HG03064 (cell line): ENCODE results near the gene NCBP3.
"Not testable (repeated sequence)": the region's sequence is repeated elsewhere in the genome, so short reads cannot be mapped to it uniquely, and the experiment has no call there.

Experiments
- ATAC-seq: cut with Tn5 transposase; IDR thresholded peaks from one replicate; pipeline ENCODE4 v1.9.1; 2021; ENCODE audit warnings: low read depth; ENCODE audit not compliant: unreplicated experiment

The NCBP3 gene

DNA sequence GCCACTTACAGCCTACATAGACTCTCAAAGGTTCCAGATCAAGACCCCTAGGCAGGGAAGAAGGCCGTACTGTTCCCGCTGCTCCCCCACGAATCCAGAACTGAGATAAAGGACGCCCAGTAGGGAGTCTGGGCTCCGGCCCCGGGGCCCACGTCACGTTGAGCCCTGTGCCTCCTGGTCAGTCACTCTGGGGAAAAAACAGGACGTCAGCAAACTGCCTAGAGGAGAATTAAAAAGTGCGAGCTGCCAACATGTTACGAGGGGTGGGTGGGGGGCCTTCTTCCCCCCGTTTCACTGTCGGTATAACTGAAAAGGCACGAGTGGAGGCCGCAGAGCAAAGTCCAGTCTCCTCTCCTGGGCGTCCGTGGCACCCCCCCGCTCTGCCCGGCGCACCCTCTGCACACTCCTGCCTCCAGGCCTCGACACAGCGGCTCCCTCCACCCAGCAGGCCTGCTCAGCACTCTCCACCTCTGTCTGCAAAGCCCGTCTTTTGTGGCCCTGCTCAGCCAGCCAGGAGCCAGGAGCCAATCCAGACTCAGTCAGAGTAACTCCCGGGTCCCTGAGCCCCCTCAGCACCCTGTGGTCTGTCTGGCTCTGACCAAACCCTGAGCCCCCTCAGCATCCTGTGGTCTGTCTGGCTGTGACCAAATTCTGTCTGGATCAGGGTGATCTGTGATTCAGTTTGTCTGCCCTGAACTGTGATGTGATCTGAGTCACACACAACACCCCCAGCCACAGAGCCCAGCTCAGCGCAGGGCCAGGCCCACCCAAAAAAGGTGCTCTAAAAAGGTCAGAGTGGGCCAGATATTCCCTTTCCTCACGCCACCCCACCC is 51.3 kb downstream of the NCBP3 start:
- ATAC-seq = no peak

DNA sequence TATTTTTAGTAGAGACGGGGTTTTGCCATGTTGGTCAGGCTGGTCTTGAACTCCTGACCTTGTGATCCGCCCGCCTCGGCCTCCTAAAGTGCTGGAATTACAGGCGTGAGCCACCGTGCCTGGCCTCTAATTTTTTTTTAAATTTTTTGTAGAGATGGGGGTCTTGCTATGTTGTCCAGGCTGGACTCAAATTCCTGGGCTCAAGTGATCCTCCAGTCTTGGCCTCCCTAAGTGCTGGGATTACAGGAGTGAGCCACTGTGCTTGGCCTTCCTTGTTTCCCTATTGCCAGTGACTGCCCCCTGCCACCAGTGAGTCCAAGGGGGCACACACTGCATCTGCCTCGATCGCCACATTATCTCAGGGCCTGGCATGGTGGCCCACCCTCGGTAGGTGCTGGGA is 51.9 kb downstream of the NCBP3 start:
- ATAC-seq = not testable (repeated sequence)

DNA sequence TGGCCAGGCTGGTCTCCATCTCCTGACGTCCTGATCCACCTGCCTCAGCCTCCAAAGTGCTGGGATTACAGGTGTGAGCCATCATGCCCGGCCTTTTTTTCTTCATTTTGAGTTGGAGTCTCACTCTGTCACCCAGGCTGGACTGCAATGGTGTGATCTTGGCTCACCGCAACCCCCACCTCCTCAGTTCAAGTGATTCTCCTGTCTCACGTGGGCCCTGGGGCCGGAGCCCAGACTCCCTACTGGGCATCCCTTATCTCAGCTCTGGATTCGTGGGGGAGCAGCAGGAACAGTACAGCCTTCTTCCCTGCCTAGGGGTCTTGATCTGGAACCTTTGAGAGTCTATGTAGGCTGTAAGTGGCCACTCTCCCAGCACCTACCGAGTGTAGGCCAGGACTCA is 52.8 kb downstream of the NCBP3 start:
- ATAC-seq = not testable (repeated sequence)

DNA sequence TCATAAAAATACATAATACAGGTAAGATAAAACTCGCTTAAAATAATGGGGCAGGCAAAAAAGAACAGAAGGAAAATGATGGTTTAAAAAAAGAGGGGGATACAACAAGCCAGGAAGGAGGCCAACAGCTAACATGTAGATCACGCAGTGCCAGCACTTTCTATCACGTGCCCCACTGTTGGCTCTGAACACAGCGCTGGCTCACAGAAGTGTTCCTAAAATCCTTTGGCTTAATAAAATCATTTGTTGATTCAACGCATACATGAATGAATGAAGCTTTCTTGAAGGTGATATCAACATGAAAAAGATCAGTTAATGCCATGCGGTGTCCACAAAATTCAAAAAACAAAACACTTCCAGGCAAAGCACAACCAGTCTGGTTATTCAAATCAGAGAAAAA is 53.6 kb downstream of the NCBP3 start:
- no peak for ATAC-seq

DNA sequence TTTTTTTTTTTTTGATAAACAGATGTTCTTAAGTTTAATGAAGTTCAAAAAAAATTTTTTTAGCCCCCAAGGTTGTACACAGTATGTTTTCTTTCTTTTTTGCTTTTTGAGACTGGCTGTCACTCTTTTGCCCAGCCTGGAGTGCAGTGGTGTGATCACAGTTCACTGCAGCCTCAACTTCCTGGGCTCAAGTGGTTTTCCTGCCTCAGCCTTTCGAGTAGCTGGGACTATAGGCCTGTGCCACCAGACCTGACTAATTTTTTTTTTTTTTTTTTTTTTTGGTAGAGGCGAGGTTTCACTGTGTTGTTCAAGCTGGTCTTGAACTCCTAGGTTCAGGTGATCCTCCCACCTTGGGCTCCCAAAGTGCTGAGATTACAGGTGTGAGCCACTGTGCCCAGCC is 57.8 kb downstream of the NCBP3 start:
- no peak for ATAC-seq

DNA sequence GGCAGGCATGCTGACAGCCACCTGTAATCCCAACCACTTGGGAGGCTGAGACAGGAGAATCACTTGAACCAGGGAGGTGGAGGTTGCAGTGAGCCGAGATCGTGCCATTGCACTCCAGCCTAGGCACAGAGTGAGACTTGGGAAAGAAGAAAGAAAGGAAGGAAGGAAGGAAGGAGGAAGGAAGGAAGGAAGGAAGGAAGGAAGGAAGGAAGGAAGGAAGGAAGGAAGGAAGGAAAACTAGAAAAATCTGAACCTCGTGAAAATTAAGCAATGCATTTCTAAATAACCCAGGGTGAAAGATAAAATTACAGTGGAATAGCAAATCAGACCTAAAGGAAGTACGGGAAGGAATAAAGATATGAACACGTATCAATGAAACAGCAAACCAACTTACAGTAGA is 60.7 kb downstream of the NCBP3 start:
- ATAC-seq = not testable (repeated sequence)

DNA sequence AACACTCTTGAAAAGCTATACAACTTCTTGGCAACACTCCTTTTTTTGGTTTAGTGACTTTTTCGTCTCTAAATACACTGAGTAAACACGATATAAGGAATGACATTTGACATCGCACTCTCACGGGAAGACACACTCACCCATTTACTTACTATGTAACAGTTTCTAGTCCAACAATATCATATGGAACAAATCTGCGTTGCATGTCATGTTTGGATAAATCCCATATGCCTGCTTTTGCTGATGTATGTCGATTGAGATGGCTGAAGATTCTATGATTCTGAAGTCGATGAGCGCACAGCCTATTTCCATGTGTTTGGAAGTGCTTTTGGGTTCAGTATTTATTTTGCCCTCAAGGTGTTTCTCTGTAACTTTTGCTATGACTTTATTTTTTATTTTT is 63.3 kb downstream of the NCBP3 start:
- ATAC-seq = no peak

DNA sequence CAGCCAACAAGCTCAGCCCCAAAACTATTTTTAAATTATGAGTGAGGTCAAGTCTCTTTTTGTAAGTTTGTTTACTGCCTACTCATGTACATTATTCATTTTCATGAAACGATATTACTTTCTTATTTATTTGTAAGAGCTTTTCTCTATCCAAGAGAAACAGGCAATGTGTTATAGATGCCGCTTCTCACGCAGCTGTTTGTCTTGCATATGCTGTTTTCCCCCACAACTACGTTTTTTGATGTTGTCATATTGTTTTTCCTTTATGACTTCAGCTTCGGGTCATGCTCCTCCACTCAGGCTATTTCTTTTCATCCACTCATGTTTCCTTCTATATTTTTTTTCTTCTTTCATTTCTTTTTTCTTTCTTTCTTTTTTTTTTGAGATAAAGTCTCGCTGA is 65.1 kb downstream of the NCBP3 start:
- no peak for ATAC-seq

DNA sequence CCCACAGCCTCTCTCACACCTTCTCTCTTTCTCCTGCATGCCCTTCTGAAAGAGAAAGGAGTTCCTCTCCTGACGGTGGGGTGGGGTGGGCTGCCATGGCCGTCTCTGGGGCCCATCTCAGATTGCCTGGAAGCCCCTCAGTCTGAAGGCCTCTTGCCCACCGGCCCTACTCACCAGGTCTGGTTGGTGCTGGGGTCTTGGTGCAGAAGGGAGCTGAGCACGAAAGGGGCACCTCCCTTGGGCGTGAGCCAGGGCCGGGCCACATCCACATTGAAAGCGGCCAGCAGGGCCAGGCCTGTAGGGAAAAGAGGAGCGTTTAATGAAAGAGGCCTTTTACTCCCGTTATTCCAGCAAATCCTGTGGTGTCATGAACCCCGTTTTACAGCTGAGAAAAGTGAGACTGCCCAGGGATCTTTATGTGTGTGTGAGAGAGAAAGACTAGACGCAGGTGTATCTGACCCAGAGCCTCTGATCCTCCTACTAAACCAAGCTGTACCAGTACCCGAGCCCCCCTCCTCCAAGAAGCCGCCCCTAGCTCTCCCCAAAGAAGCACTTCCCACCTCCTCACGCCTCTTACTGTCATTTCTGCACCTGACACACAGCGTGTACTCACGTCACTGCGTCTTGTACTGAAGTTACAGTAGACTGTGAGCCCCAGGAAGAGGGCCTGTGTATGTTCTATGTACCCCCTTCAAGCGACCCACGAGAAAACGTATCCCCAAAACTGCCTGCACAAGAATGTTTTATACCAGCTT is 68.5 kb downstream of the NCBP3 start:
- ATAC-seq = no peak

DNA sequence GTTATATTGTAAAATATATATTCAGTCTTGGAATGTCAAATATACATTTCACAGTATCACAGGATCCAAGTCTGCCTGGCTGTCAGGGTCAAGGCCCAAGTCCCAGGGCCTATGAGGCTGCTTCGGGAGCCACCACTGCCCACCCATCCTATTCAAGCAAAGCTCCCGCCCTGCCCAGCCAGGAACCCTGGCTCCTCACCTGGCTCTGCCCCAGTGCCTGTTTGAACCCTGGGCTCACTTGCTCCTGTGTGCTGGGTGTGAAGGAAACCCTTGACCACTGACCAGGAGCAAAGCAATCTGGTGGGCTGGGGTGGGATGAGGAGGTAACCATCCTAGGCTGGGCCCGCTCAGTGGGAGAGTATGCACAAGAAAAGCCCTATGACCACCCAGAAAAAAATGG is 72.1 kb downstream of the NCBP3 start:
- no peak for ATAC-seq

DNA sequence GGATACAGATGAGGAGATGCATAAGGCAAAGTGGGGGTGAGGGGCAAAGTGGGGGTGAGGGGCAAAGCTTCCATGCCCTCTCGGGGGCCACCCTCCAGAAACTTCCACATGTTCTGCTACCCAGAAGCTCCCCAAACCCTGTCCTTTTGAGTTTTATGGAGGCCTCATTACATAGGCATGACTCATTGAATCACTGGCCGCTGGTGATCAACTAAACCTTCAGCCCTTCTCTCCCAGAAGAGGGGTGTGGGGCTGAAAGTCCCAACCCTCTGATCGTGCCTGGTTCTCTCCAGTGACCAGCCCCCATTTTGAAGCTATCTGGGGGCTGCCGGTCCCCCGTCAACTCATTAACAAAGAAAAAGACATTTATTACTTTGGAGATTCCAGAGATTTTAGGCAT is 72.5 kb downstream of the NCBP3 start:
- ATAC-seq = no peak

DNA sequence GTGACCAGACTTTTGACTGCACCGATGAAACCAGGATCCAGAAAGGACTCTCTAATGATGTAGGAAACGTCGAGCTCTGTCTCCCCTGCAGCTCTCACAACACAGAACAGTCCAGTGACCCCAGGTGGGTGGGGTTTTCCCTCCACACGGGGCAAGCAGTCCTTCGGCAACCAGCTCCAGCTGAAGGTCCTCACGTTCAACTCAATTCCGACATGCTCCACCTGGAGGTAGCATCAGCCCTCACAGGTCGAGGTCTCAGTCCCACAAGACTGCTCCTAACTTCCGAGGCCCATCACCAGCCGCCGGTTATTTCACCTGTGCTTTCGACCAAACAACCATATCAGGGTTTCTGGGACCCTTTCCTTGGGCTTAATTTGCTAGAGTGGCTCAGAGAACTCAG is 73.3 kb downstream of the NCBP3 start:
- ATAC-seq = no peak

DNA sequence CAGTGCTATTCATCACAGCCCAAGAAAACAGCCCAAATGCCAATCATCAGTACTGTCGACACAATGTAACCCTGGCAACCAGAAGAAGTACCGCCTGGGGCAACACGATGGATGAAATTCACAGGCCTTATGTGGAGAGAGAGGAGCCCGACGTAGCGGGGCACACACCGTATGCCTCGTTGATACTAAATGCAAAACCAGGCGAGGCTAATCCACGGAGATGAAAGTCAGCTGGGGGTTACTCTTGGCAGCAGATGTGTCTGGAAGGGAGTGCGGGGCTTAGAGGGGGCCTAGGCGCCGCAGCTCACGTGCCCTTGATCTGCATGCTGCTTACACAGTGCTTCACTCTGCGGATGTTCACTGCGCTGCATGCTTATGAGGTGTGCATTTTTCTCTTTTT is 74.9 kb downstream of the NCBP3 start:
- no peak for ATAC-seq

DNA sequence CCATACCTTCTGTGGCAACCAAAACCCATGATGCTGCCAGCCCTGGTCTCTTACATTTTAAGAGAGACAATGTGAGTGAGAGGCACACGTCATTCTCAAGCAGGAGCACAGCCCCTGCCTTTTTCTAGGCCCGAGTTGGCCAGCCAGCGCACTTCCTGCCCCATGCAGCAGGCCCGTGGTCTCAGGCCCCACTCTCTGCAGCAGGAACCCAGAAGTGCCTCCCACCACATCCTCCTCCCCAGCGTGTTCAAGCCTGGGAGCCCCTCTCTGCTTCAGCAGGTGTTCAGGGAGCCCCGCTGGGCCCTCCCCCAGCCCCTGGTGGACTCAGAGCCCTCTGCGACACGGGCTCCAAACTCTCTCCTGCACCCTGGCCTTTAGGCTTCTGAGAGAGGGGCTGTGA is 75.6 kb downstream of the NCBP3 start:
- no peak for ATAC-seq

DNA sequence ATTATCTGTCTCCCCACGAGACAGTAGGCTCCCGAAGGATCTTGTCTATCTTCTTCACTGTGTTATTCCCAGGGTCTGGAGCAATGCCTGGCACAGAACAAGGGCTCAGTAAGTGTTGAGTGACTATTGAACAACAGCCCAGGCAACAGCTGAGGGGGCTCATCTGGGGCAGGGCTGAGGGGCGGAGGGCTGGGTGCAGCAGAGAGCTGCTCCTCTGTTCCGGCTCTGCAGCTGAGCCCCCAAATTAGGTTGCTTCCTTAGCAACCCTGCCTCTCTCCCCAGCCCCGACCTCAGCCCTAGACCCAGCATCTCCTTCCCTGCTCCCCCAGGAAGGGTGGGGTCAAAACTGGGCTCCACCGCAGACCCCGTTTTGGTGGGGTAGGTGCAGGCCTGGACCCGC is 77.3 kb downstream of the NCBP3 start:
- no peak for ATAC-seq

DNA sequence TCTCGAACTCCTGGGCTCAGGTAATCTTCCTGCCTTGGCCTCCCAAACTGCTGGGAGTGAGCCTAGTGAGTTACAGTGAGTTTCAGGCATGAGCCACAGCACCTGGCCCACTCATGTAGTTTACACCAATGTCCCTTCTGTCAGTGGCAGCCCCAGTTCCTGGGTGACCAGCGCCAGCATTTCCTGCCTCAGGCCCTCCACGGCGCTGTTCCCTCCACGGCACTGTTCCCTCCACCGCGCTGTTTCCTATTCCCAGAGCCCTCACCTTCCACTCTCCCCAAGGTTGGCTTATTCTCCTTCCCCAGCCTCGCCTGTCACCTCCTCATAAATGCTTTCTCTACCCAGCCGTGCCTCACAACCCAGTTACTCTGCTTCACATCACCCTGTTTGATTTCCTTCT is 77.7 kb downstream of the NCBP3 start:
- no peak for ATAC-seq

DNA sequence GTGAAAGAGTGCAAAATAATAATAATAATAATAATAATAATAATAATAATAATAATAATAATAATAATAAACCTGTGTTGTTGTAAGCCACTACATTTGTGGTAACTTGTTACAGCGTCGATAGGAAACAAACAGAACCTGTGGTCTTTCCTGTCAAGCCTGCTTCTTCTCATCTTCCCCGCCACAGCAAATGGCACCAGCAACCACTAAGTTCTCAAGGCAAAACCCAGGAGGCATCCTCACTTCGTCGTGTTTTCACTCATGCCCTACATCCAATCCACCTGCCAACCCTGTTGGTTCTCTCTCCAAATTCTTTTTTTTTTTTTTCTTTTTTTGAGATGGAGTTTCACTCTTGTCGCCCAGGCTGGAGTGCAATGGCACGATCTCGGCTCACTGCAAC is 79.3 kb downstream of the NCBP3 start:
- no peak for ATAC-seq

DNA sequence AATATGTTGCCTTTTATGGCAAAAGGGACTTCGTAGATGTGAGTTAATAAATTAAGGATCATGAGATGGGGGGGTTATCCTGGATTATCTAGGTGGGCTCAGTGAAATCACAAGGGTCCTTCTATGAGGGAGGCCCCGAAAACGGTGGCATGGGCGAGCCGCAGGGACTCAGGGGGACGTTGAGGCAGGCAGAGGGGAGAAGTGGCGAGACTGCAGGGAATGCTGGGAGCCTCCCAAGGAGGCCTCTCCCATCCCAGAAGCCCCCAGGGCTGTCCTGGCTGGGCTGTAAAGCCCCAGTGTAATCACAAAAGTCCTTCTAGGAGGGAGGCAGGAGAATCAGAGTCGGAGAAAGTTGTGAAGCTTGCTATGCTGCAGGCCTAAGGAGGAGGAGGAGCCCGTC is 80.1 kb downstream of the NCBP3 start:
- ATAC-seq = no peak

DNA sequence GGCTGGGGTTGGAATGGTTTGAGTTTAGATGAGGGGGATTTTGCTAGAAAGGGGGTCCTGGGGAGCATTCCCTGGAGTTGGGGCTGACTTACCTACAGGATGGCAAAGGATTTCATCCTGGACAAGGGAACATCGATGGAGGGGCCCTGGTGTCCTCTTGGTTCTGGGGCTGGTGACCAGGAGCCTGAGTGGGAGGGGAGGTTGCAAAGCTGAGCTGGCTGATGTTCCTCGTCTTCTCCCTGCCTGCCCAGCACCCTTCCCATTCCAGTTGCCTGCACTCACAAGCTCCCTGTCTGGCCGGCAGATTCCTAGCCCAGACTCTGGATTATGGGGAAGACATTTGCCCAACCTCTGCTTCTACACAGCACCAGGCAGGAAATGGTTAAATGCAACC is 82.3 kb downstream of the NCBP3 start:
- no peak for ATAC-seq

DNA sequence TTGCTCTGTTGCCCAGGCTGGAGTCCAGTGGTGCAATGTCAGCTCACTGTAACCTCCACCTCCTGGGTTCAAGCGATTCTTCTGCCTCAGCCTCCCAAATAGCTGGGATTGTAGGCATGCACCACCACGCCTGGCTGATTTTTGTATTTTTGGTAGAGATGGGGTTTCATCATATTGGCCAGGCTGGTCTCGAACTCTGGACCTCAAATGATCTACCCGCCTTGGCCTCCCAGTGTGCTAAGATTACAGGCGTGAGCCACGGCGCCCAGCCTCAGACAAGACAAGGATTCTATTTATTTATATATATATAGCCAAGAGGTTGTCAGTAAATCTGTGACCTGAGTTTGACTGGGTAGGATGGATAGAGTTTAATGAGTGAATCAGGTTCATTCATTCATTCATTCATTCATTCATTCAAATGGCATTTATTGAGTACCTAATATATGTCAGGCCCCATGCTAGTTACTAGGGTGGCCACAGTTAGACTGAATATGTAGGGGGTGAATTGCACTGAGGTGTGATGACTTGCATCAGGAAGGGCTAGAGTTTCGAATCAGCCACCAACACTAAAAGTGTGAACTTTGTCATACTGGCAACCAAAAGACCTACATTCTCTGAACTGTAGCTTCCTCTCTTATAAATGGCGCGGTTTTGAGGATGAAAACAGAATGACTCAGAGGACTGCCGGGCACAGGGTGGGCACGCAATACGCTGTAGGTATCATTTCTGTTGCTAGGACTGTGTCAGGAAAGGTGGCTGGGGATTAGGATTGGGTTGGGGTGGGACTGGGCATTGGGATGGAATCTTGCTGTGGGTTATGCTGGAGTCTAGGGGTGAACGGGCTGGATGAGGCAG is 82.9 kb downstream of the NCBP3 start:
- no peak for ATAC-seq

DNA sequence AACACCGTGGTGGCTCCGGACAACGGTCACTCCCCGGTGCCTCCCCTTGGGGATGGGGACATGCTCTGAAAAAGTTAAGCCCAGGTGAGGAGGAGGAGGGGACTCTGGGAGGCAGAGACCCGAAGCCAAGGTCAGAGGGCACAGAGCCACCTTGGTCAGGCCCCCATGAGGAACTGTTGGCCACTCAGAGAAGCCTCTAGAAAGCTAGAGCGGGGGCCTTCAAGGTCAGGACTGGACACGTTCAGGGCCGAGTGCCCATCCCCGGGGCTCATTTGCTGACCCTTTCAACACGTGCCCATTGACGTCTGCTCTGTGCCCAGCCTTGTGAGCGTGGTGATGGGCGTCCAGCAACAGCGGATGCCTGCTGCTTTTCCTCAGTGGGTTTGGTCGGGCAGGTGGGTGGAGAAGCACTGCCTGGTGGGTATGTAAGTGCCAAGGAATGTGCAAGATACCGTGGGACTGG is 84.1 kb downstream of the NCBP3 start:
- no peak for ATAC-seq
